ENCODE data around the gene IRF5.

- TF ChIP-seq CTCF (IDR thresholded peaks at IDR 0.05) (no peak), EZH2 (IDR thresholded peaks at IDR 0.05; ENCODE audit: borderline replicate concordance, insufficient read depth, low read depth, low read length, poor library complexity, severe bottlenecking) (no peak)
Observed at GRCh38 chr7:128993419-128993818, 55.7 kb downstream of the IRF5 start.

All from B cell (primary cell).